Left hindlimb (tissue), 1 donor: ENCODE data around the gene MYEOV.

Source experiments
- DNase-seq: peaks from one replicate; pipeline ENCODE4 v3.0.0-alpha.2; 2018

MYEOV gene

GRCh38 chr11:69265911-69266510, 27.9 kb upstream of the MYEOV start:
- DNase-seq = no peak

GRCh38 chr11:69267395-69267805, 26.6 kb upstream of the MYEOV start:
- no peak for DNase-seq

GRCh38 chr11:69268911-69269310, 25.0 kb upstream of the MYEOV start:
- DNase-seq = no peak

DNA sequence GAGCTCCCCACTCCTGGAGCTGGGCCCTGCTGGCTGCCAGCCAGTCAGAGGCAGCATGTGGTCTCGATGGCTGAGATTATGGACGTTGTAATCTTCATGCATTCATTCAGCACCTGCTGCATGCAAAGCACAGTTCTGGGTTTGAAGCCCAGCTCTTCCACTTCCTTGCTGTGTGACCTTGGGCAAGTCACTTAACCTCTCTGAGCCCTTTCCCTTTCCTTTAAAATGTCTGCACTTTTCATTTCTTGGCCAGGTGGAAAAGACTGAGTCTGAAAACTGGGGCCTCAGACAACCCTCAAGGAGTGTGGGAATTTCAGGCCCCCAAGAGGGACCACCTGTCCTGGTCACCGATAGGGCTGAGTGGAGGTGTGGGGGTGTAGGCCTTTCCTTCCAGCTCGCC, 24.6 kb upstream of the MYEOV start:
- DNase-seq = no peak

DNA sequence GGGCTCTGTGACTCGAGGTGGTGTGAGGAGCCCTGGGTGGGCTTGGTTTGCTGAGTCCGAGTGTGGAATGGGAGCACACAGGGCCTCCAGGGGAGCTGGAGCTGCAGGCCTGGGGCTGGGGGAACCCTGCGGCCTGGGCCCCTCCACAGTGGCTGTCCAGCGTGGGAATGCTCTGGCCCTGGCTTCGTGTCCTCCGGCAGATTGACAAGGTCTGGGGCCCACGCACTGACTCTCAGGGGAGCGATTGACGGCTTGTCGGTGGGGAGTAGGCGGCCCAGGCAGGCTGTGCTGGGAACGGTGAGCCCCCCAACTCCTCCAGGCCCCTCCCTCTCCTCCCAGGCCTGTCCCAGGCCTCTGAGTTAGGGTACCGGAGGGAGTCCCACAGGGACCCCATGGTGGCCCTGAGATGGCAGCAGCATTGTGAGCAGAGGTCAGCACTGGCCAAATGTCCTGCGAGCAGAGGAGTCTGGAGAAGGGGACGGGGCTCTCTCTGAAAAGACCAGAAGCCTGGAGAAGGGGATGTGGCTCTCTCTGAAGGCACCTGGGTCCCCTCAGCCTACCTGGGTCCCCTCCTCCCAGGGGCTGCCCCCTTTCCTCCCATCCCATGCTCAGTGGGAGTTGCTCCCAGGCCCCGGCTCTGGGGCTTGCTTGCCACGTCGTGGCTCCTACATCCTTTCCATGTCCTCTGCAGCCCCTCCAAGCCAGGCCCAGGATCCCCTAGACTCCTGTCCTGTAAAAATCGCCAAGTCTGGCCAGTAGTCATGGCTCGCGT, 23.8 kb upstream of the MYEOV start:
- DNase-seq = no peak

- no peak for DNase-seq
Measured at GRCh38 chr11:69270941-69271340, 23.0 kb upstream of the MYEOV start.

DNA sequence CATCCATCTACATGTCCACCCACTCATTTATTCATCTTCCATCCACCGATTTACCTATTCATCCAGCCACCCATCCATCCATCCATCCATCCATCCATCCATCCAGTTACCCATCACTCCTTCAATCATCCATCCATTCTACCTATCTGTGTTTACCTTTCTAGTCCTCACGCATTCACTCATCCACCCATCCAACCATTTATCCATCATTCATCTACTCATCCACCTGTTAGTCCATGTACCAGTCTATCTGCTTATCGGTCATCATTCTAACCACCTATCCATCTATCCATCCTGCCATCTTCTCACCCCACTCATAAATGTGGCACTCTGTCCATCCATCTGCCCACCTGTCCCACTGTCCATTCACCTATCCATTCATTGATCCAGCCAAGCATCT, 21.9 kb upstream of the MYEOV start:
- DNase-seq = no peak

DNA sequence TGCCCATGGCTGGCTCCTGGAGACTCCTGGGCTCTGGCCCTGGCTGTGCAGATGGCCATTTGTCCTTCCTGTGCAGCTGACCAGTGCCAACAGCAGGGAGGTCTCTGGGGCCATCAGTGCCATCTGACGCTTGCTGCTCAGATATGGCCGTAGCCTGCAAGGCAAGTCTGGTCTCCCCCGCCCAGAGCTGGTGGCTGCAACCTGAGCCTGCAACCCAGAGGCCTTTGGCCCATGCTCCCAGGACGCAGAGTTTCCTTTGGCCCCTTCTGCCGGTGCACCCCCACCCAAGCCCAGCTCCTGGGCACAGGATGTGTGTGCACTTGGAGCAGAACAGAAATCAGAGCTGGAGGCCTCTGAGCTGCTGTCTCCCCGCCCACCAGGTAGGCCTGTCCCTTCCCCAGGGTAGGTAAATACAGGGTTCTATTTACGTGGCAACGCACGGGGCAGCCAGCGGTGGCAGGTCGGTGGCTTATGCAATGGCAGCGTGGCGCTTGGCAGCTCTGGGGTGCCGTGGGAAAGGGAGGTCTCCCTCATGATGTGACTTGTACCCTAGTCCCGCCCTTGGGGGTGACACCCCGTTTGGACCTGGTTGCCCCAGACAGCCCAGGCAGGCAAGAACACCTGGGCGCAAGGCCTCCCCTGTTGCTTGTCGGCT, 21.0 kb upstream of the MYEOV start:
- DNase-seq = no peak

GRCh38 chr11:69273571-69273970, 20.4 kb upstream of the MYEOV start:
- DNase-seq = no peak

GRCh38 chr11:69274531-69275016, 19.4 kb upstream of the MYEOV start:
- no peak for DNase-seq

GRCh38 chr11:69275178-69275577, 18.8 kb upstream of the MYEOV start:
- no peak for DNase-seq

- no peak for DNase-seq
Measured at GRCh38 chr11:69276165-69276564, 17.8 kb upstream of the MYEOV start.

DNA sequence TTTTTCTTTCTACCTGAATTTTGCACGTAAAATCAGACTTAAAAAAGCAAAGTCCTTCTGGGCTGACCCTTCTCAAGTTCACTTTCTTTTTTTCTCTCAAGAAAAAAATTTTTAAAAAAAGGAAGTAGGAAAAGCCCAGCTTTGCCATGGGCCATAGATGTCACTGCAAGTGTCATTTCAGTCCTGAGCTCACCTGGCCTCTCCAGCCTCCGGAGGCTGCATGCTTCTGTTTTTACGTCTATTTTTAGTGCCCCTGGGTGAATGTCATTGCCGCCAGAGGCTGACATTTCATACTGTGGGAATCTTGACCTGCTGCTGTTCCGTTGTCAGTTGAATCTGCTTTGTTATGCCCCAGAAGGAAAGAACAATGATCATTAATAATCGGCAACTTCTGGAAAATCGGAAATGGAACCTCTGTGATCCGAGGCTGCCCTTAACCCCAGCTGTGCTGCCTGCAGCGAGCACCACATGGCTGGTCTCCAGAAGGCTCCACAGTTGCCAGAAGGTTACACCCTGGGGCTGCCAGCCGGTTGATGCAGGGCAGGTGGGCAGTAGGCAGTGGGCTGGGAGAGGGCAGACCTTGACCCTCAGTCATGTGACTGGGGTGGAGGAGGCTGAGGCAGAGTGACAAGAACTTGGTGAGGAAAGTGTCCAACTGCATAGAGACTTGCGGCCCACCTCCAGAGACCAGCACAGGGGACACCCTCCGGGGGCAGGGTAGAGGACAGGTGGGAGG, 16.7 kb upstream of the MYEOV start:
- no peak for DNase-seq

DNA sequence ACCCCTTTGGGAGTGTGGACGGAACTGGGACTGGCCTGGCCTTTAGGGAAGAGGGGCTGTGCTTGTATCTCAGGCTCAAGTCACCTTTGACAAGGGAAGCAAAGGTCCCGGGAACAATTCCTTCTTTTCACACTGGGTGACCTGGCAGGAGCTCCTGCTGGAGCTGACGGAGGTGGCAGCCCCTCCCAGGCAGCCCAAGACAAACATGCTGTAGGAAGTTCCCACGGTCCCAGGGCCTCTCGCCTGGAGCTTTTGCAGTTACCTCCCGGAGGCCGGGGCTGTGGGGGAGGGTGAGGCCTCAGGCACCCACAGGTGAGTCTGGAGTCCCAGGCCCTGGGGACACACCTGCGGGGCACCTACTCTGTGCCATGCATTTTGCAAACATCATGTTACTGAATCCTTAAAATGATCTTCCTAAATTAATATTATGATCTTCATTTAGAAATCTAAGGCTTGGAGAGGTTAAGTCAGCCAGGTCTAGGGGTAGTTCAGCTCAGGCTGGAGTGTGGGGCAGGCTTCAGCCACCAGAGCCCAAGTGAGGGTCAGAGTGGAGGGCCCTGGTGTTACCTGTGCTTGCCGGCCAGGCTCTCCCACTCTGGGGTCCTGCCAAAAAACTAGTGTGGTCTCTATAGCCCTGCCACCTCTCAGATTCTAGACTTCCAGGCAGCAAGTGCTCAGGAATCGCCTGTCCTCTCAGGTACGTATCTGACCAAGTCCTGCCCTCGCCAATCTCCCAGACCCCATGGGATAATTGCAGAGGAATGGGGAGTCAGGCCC, 15.7 kb upstream of the MYEOV start:
- DNase-seq = no peak

DNA sequence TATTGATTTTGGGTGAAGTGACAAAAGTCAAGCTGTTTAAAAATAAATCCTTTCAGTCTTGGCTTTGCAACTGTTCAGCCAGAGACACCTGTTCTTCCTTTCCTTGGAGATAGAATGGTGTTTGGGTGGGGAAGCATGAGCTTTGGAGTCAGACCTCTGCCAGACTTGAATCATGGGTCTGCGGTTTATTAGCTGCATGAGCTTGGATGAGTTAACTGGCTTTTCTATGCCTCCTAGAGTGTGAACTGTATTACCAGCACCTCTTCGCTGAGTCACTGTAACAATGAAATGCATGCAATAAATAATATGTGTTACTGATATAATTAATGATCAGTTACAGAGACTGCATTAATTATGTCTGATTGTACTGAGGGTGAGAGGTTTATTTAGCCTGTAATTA, 13.5 kb upstream of the MYEOV start:
- DNase-seq = no peak

DNA sequence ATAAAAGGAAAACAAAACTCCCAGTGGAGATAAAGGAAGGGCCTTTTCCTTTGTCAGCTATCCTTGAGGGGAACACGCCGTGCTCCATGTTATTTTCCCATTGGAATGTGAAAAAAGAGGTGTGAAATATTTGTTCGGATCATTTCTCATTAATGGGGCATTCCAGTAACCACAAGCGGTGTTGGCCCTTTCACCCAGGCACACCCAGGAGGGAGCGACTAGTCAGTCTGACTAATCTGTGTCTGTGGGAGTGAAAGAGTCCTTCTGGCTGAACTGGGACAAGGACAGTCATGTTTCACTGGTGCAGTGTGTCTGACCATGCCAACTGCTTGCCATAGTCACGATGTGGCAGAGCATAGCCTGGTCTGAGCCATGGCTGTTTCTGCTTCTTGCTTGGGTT, 13.0 kb upstream of the MYEOV start:
- DNase-seq = no peak

GRCh38 chr11:69283446-69283845, 10.5 kb upstream of the MYEOV start:
- no peak for DNase-seq

GRCh38 chr11:69284081-69284511, 9.9 kb upstream of the MYEOV start:
- DNase-seq = no peak

- DNase-seq = no peak
Measured at GRCh38 chr11:69285091-69285490, 8.9 kb upstream of the MYEOV start.

DNA sequence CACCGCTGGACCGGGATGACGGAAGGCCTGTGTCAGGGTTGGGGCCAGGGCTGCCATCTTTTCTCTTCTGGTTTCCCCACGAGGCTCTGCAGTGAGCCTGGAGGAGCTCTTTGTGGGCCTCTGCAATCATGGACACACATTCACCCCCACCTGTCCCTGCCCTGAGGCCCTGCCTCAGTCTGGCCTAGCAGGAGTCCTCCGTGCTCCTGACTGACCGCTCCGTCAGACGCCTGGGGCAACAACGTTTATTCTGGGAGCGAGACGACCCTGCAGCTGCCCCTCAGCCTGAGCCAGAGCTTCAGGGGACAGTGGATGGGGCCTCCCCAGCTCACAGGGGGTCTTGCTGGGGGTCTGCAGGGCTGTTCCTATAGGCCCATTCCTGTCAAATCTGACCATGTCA, 8.2 kb upstream of the MYEOV start:
- DNase-seq = no peak

- no peak for DNase-seq
Measured at GRCh38 chr11:69286374-69287371, 7.3 kb upstream of the MYEOV start.
